Left lung (tissue), 10 donors: Measurements from ENCODE around the gene MANSC1. TPM values are rescaled to one million over a fixed set of nuclear protein-coding genes. Genes with fewer than 3 reads are reported as not detected.
A peak's percentile ranks its signal among the peaks of the same experiment; 100 is the strongest.

Source experiments
- ATAC-seq: fragments of 200-7000 bp; cut with Tn5 transposase; one replicate; pipeline ENCODE4 v1.9.1; 2020; ENCODE audit warnings: moderate library complexity
- DNase-seq, 4 donors: peaks; one replicate each; pipeline ENCODE4 v3.0.0-alpha.2; 2013 to 2020
- H3K27ac ChIP-seq, 2 donors: fragments of 200-600 bp; sonication (generic) in 1 of 2; one replicate each; pipeline versions ENCODE4 v1.5.0 to v1.8.0; 2020 to 2021
- H3K27me3 ChIP-seq, 2 donors: fragments of 200-600 bp; sonication (generic) in 1 of 2; one replicate each; pipeline versions ENCODE4 v1.5.0 to v1.8.0; 2020 to 2021
- H3K36me3 ChIP-seq, 2 donors: fragments of 200-600 bp; sonication (generic) in 1 of 2; one replicate each; pipeline versions ENCODE4 v1.5.0 to v1.8.0; 2020 to 2021
- H3K4me1 ChIP-seq, 2 donors: fragments of 200-600 bp; one replicate each; pipeline ENCODE4 v1.8.0; 2021
- H3K4me3 ChIP-seq, 2 donors: fragments of 200-600 bp; sonication (generic) in 1 of 2; one replicate each; pipeline versions ENCODE4 v1.5.0 to v1.8.0; 2020 to 2021; ENCODE audit warnings: mild to moderate bottlenecking in 1 of 2
- H3K9me3 ChIP-seq, 2 donors: fragments of 200-600 bp; sonication (generic) in 1 of 2; one replicate each; pipeline versions ENCODE4 v1.5.0 to v1.8.0; 2020 to 2021
- intact Hi-C, 2 donors: fragments of 100-400 bp; cut with DNase I; formaldehyde crosslinking; loops; one replicate each; pipeline versions ENCODE4 v1.11.2 to v1.14.2; 2022
- polyA plus RNA-seq, 6 donors: library from polyadenylated mRNA; unstranded; fragments of 120-200 nt; gene quantifications; one replicate each; pipeline ENCODE4 v1.2.1, GENCODE V29; 2013; ENCODE audit not compliant: insufficient read length in 6 of 6
- total RNA-seq, 2 donors: library from RNA; stranded (reverse); fragmentation: NEBNext Ultra II Directional; extraction: Animal tissue kit (Norgen Biotek cat#: 25700); gene quantifications; one replicate each; pipeline ENCODE4 v1.2.1, GENCODE V29; 2021
- TF ChIP-seq, protein P1 (sequence below), 2 donors: fragments of 200-600 bp; sonication (generic) in 1 of 2; IDR thresholded peaks; one replicate each; pipeline versions ENCODE4 v1.5.0 to v1.8.0; 2021; ENCODE audit warnings: antibody characterized with exemption in 2 of 2
- donor health status: DM: no; HTN: yes; CAD: no.
- donor health status: DM: no; HTN: no; CAD: no.

The MANSC1 gene
- total and polyA plus RNA-seq, 8 donors: 24.7 to 32.0 (median 29.3) TPM

DNA sequence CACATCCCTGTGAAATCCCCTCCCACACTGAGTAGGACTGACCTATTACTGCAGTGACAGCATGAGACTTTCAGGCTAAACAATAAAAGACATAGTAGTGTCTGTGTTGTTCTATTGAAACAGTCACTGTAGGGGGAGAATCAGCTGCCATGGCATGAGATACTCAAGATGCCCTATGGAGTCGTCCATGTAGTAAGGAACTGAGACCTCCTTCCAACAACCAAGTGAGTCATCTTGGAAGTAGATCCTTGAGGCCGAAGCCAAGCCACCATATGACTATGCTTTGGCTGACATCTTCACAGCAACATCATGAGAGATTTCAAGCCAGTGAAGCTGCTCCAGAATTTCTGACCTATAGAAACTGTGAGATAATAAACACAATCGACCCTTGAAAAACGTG lies 71.1 kb downstream of the MANSC1 start:
- ATAC-seq (peak; percentile 40), DNase-seq (no peak)
- TF ChIP-seq, protein P1, sequence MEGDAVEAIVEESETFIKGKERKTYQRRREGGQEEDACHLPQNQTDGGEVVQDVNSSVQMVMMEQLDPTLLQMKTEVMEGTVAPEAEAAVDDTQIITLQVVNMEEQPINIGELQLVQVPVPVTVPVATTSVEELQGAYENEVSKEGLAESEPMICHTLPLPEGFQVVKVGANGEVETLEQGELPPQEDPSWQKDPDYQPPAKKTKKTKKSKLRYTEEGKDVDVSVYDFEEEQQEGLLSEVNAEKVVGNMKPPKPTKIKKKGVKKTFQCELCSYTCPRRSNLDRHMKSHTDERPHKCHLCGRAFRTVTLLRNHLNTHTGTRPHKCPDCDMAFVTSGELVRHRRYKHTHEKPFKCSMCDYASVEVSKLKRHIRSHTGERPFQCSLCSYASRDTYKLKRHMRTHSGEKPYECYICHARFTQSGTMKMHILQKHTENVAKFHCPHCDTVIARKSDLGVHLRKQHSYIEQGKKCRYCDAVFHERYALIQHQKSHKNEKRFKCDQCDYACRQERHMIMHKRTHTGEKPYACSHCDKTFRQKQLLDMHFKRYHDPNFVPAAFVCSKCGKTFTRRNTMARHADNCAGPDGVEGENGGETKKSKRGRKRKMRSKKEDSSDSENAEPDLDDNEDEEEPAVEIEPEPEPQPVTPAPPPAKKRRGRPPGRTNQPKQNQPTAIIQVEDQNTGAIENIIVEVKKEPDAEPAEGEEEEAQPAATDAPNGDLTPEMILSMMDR (IDR thresholded peaks at IDR 0.05): no peak
- Histone ChIP-seq H3K4me3 (no peak overlapping the region), H3K9me3 (peaks cover 0 to 8% of the 10 kb centered on the region in 2 donors), H3K27me3 (no peaks in the 10 kb centered on the region), H3K4me1 (peaks cover 5 to 7% of the 10 kb centered on the region in 2 donors), H3K27ac (no peak overlapping the region), H3K36me3 (no peaks in the 10 kb centered on the region)
- intact Hi-C loops: no loop called here

Other genes starting within 250 kb of the MANSC1 start
- gene LRP6, start 83.2 kb downstream of the MANSC1 start, total RNA-seq: 10 to 100 TPM; 44.5 to 47.1 TPM
- 10 to 100 TPM; 61.1 to 65.7 (median 63.0) TPM for gene LRP6, start 83.2 kb downstream of the MANSC1 start, polyA plus RNA-seq
- 10 to 100 TPM in 1 of 2 donors, 1 to 10 TPM in 1; 9.0 to 13.5 TPM for gene BORCS5, start 6.8 kb upstream of the MANSC1 start, total RNA-seq
- gene BORCS5, start 6.8 kb upstream of the MANSC1 start, polyA plus RNA-seq: 1 to 10 TPM; 7.7 to 9.5 (median 8.8) TPM
- gene DUSP16, start 212.6 kb upstream of the MANSC1 start, total RNA-seq: 10 to 100 TPM; 31.7 to 45.6 TPM
- 10 to 100 TPM; 32.2 to 38.8 (median 35.5) TPM for gene DUSP16, start 212.6 kb upstream of the MANSC1 start, polyA plus RNA-seq